ENCODE data around the gene SLC26A9. TPM values are rescaled to one million over a fixed set of nuclear protein-coding genes. Genes with fewer than 3 reads are reported as not detected.

Gene SLC26A9, protein sequence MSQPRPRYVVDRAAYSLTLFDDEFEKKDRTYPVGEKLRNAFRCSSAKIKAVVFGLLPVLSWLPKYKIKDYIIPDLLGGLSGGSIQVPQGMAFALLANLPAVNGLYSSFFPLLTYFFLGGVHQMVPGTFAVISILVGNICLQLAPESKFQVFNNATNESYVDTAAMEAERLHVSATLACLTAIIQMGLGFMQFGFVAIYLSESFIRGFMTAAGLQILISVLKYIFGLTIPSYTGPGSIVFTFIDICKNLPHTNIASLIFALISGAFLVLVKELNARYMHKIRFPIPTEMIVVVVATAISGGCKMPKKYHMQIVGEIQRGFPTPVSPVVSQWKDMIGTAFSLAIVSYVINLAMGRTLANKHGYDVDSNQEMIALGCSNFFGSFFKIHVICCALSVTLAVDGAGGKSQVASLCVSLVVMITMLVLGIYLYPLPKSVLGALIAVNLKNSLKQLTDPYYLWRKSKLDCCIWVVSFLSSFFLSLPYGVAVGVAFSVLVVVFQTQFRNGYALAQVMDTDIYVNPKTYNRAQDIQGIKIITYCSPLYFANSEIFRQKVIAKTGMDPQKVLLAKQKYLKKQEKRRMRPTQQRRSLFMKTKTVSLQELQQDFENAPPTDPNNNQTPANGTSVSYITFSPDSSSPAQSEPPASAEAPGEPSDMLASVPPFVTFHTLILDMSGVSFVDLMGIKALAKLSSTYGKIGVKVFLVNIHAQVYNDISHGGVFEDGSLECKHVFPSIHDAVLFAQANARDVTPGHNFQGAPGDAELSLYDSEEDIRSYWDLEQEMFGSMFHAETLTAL
- total RNA-seq (under 1 TPM in 1 of 5 donors, not detected in 4; 0.06 TPM), total RNA-seq (0 reads per million in 29 experiments)
- not detected for total RNA-seq (2013)

DNA sequence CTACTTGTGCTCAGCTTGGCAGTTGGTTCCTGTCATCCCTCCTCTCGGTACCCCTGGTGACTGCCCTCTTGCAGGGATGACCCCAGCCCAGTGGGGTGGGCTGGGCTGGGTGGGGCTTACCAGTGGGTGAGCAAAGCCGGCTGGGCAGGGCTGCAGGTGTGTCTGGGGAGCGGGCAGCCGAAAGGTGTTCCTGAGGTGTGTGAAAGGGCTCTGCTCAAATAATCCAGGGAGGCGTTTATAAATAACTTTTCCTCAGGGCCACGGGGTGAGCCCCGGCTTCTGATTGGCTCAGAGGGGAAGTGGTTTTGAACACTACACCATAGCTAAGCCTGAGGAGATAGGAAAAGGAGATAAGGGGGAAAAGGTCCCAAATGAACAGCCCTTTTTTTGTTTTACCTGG lies at the start of gene SLC26A9:
Gene SLC26A9, minus strand, starts transcription at position 212 of the 400 bp plus-strand sequence. CDS start 7,636 bp downstream, outside the sequence.
- H3K4me3 Mint-ChIP-seq = no peak within 1 kb of the TSS
- Histone ChIP-seq H3K4me1 (ENCODE audit: control insufficient read depth in 1 of 2, extremely low read depth in 1 of 2, insufficient read depth in 2 of 2, low read length in 2 of 2) (no peaks in the 10 kb centered on the region), H3K27ac (ENCODE audit: low read length) (no peak within 1 kb of the TSS), H3K27me3 (replicated peaks in 1 of 2; ENCODE audit: control insufficient read depth in 2 of 2, extremely low read depth in 1 of 2, insufficient read depth in 2 of 2, low read length in 1 of 2) (peaks cover 0 to 68% of the 10 kb centered on the region in 2 experiments), H3K4me3 (ENCODE audit: control insufficient read depth in 1 of 2, extremely low read depth in 1 of 2, low read length in 1 of 2) (no peak within 1 kb of the TSS), H3K9me3 (no peaks in the 10 kb centered on the region), H3K36me3 (ENCODE audit: control insufficient read depth in 2 of 2, extremely low read depth in 1 of 2, insufficient read depth in 1 of 2, low read length in 1 of 2) (no peaks in the 10 kb centered on the region)
- H3K9me3 Mint-ChIP-seq = no peaks in the 10 kb centered on the region
- peaks cover 53 to 69% of the 10 kb centered on the region in 2 donors for H3K27me3 Mint-ChIP-seq
- POLR2A ChIA-PET = no interaction called here
- H3K4me1 Mint-ChIP-seq = no peaks in the 10 kb centered on the region
- DNase-seq (no peak), ATAC-seq (replicated peaks in 1 of 4) (no peak)
- 100% methylated on average over 1 of the region's 7 CpGs for WGBS (ENCODE audit: insufficient coverage)
- CTCF ChIA-PET = no interaction called here
- no peak within 1 kb of the TSS for H3K27ac Mint-ChIP-seq
- no peaks in the 10 kb centered on the region for H3K36me3 Mint-ChIP-seq

GRCh38 chr1:205992218-205992882 lies 49.1 kb upstream of the SLC26A9 start:
- Mint-ChIP-seq H3K4me1 (no peaks in the 10 kb centered on the region), H3K4me3 (no peak overlapping the region), H3K9me3 (no peaks in the 10 kb centered on the region), H3K36me3 (no peaks in the 10 kb centered on the region), H3K27me3 (peaks cover 22 to 29% of the 10 kb centered on the region in 2 donors), H3K27ac (no peak overlapping the region)
- 93% methylated on average over 10 of the region's 14 CpGs for WGBS (ENCODE audit: insufficient coverage)
- ChIA-PET POLR2A (no interaction called here), CTCF (no interaction called here)
- no peaks in the 10 kb centered on the region for H3K9me3 ChIP-seq
- DNase-seq = no peak
- no peak overlapping the region for H3K27ac ChIP-seq (ENCODE audit: low read length)
- peaks cover 0 to 24% of the 10 kb centered on the region in 2 experiments for H3K27me3 ChIP-seq (replicated peaks in 1 of 2; ENCODE audit: control insufficient read depth in 2 of 2, extremely low read depth in 1 of 2, insufficient read depth in 2 of 2, low read length in 1 of 2)
- no peaks in the 10 kb centered on the region for H3K4me1 ChIP-seq (ENCODE audit: control insufficient read depth in 1 of 2, extremely low read depth in 1 of 2, insufficient read depth in 2 of 2, low read length in 2 of 2)
- no peak overlapping the region for H3K4me3 ChIP-seq (ENCODE audit: control insufficient read depth in 1 of 2, extremely low read depth in 1 of 2, low read length in 1 of 2)
- no peaks in the 10 kb centered on the region for H3K36me3 ChIP-seq (ENCODE audit: control insufficient read depth in 2 of 2, extremely low read depth in 1 of 2, insufficient read depth in 1 of 2, low read length in 1 of 2)
- no peak for ATAC-seq (replicated peaks in 1 of 4)

DNA sequence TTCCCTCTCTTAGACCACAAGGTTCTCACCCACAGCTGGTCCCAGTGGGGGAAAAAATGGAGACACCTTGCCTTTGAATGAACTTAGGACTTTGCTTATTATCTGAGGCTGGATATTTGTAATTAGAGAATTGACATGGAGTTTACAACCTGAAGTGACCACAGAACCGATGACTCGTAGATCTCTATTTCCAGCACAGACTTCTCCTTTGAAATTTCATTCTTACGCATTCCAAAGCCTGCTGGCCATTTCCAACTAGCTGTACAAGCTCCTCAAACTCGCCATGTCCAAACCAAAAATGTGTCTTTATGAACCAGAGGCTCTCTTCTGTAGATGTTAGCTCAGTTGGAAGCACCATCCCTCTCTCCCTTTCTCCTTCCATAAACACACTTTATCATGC lies 48.0 kb upstream of the SLC26A9 start:
- no peaks in the 10 kb centered on the region for H3K9me3 Mint-ChIP-seq
- H3K27me3 Mint-ChIP-seq = peaks cover 17 to 25% of the 10 kb centered on the region in 2 donors
- DNase-seq = no peak
- no peak overlapping the region for H3K4me3 ChIP-seq (ENCODE audit: control insufficient read depth in 1 of 2, extremely low read depth in 1 of 2, low read length in 1 of 2)
- CTCF ChIA-PET = no interaction called here
- H3K36me3 Mint-ChIP-seq = no peaks in the 10 kb centered on the region
- H3K27ac ChIP-seq (ENCODE audit: low read length) = no peak overlapping the region
- H3K27me3 ChIP-seq (replicated peaks in 1 of 2; ENCODE audit: control insufficient read depth in 2 of 2, extremely low read depth in 1 of 2, insufficient read depth in 2 of 2, low read length in 1 of 2) = peaks cover 0 to 24% of the 10 kb centered on the region in 2 experiments
- H3K4me1 ChIP-seq (ENCODE audit: control insufficient read depth in 1 of 2, extremely low read depth in 1 of 2, insufficient read depth in 2 of 2, low read length in 2 of 2) = no peaks in the 10 kb centered on the region
- no peak for ATAC-seq (replicated peaks in 1 of 4)
- no peak overlapping the region for H3K27ac Mint-ChIP-seq
- no peaks in the 10 kb centered on the region for H3K4me1 Mint-ChIP-seq
- POLR2A ChIA-PET = no interaction called here
- WGBS (ENCODE audit: insufficient coverage) = 82% methylated on average over 4 of the region's 4 CpGs
- no peaks in the 10 kb centered on the region for H3K36me3 ChIP-seq (ENCODE audit: control insufficient read depth in 2 of 2, extremely low read depth in 1 of 2, insufficient read depth in 1 of 2, low read length in 1 of 2)
- no peak overlapping the region for H3K4me3 Mint-ChIP-seq
- no peaks in the 10 kb centered on the region for H3K9me3 ChIP-seq

GRCh38 chr1:205990226-205990625 lies 47.0 kb upstream of the SLC26A9 start:
- peaks cover 0 to 24% of the 10 kb centered on the region in 2 experiments for H3K27me3 ChIP-seq (replicated peaks in 1 of 2; ENCODE audit: control insufficient read depth in 2 of 2, extremely low read depth in 1 of 2, insufficient read depth in 2 of 2, low read length in 1 of 2)
- CTCF ChIA-PET = no interaction called here
- 60% methylated on average over 2 of the region's 2 CpGs for WGBS (ENCODE audit: insufficient coverage)
- Mint-ChIP-seq H3K27ac (no peak overlapping the region), H3K27me3 (peaks cover 17 to 25% of the 10 kb centered on the region in 2 donors), H3K36me3 (no peaks in the 10 kb centered on the region), H3K9me3 (no peaks in the 10 kb centered on the region), H3K4me3 (no peak overlapping the region), H3K4me1 (no peaks in the 10 kb centered on the region)
- H3K27ac ChIP-seq (ENCODE audit: low read length) = no peak overlapping the region
- ATAC-seq (replicated peaks in 1 of 4) (no peak), DNase-seq (no peak)
- POLR2A ChIA-PET = no interaction called here
- H3K9me3 ChIP-seq = no peaks in the 10 kb centered on the region
- H3K4me1 ChIP-seq (ENCODE audit: control insufficient read depth in 1 of 2, extremely low read depth in 1 of 2, insufficient read depth in 2 of 2, low read length in 2 of 2) = no peaks in the 10 kb centered on the region
- no peak overlapping the region for H3K4me3 ChIP-seq (ENCODE audit: control insufficient read depth in 1 of 2, extremely low read depth in 1 of 2, low read length in 1 of 2)
- no peaks in the 10 kb centered on the region for H3K36me3 ChIP-seq (ENCODE audit: control insufficient read depth in 2 of 2, extremely low read depth in 1 of 2, insufficient read depth in 1 of 2, low read length in 1 of 2)

DNA sequence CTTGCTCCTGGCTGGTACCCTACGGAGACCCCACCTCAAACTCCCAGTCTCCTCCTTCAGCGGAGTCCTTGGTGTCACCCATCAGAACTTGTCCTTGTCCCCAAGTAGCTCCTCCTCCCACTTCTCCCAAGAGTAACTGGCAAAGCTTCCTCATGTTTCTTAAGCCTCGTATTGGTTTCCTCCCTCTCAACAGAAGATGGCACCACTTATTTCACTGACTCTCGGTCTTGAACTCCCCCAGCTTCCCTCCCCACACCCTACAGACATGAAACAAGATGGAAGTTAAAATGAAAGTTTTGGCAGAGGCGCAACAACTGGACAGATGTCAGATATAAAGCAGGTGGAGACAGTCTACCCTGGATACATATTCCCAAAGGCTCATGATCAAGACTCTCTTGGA lies 46.5 kb upstream of the SLC26A9 start:
- Mint-ChIP-seq H3K36me3 (no peaks in the 10 kb centered on the region), H3K27ac (no peak overlapping the region), H3K4me1 (no peaks in the 10 kb centered on the region), H3K4me3 (no peak overlapping the region), H3K27me3 (peaks cover 17 to 25% of the 10 kb centered on the region in 2 donors), H3K9me3 (no peaks in the 10 kb centered on the region)
- H3K4me1 ChIP-seq (ENCODE audit: control insufficient read depth in 1 of 2, extremely low read depth in 1 of 2, insufficient read depth in 2 of 2, low read length in 2 of 2) = no peaks in the 10 kb centered on the region
- no peaks in the 10 kb centered on the region for H3K9me3 ChIP-seq
- no peaks in the 10 kb centered on the region for H3K36me3 ChIP-seq (ENCODE audit: control insufficient read depth in 2 of 2, extremely low read depth in 1 of 2, insufficient read depth in 1 of 2, low read length in 1 of 2)
- no peak overlapping the region for H3K4me3 ChIP-seq (ENCODE audit: control insufficient read depth in 1 of 2, extremely low read depth in 1 of 2, low read length in 1 of 2)
- DNase-seq (no peak), ATAC-seq (replicated peaks in 1 of 4) (no peak)
- ChIA-PET POLR2A (no interaction called here), CTCF (no interaction called here)
- no peak overlapping the region for H3K27ac ChIP-seq (ENCODE audit: low read length)
- 54% methylated on average over 3 of the region's 5 CpGs for WGBS (ENCODE audit: insufficient coverage)
- peaks cover 0 to 24% of the 10 kb centered on the region in 2 experiments for H3K27me3 ChIP-seq (replicated peaks in 1 of 2; ENCODE audit: control insufficient read depth in 2 of 2, extremely low read depth in 1 of 2, insufficient read depth in 2 of 2, low read length in 1 of 2)

GRCh38 chr1:205988585-205988995 lies 45.3 kb upstream of the SLC26A9 start:
- Histone ChIP-seq H3K4me1 (ENCODE audit: control insufficient read depth in 1 of 2, extremely low read depth in 1 of 2, insufficient read depth in 2 of 2, low read length in 2 of 2) (no peaks in the 10 kb centered on the region), H3K27me3 (replicated peaks in 1 of 2; ENCODE audit: control insufficient read depth in 2 of 2, extremely low read depth in 1 of 2, insufficient read depth in 2 of 2, low read length in 1 of 2) (peaks cover 0 to 21% of the 10 kb centered on the region in 2 experiments), H3K36me3 (ENCODE audit: control insufficient read depth in 2 of 2, extremely low read depth in 1 of 2, insufficient read depth in 1 of 2, low read length in 1 of 2) (no peaks in the 10 kb centered on the region), H3K9me3 (no peaks in the 10 kb centered on the region), H3K4me3 (ENCODE audit: control insufficient read depth in 1 of 2, extremely low read depth in 1 of 2, low read length in 1 of 2) (no peak overlapping the region), H3K27ac (ENCODE audit: low read length) (no peak overlapping the region)
- ChIA-PET POLR2A (no interaction called here), CTCF (no interaction called here)
- H3K4me3 Mint-ChIP-seq = no peak overlapping the region
- no peak overlapping the region for H3K27ac Mint-ChIP-seq
- no peaks in the 10 kb centered on the region for H3K9me3 Mint-ChIP-seq
- no peaks in the 10 kb centered on the region for H3K36me3 Mint-ChIP-seq
- H3K4me1 Mint-ChIP-seq = no peaks in the 10 kb centered on the region
- no peak for ATAC-seq (replicated peaks in 1 of 4)
- WGBS (ENCODE audit: insufficient coverage) = 91% methylated on average over 10 of the region's 12 CpGs
- H3K27me3 Mint-ChIP-seq = peaks cover 17 to 22% of the 10 kb centered on the region in 2 donors
- no peak for DNase-seq
